Ureter (tissue), 1 donor: ENCODE measurements around the gene BNC2. TPM values are rescaled to one million over a fixed set of nuclear protein-coding genes. Genes with fewer than 3 reads are reported as not detected.
"Not testable (repeated sequence)": the region's sequence is repeated elsewhere in the genome, so short reads cannot be mapped to it uniquely, and the experiment has no call there.

ENCODE experiments used
- DNase-seq: peaks from one replicate; pipeline ENCODE4 v3.0.0-alpha.2; 2020; ENCODE audit warnings: low spot score
- total RNA-seq: library from RNA; stranded (reverse); gene quantifications from one replicate; pipeline ENCODE4 v1.2.4, GENCODE V29; 2023
- donor health status: DM: yes; HTN: yes; CAD: no.

Gene BNC2
- 21.5 TPM for total RNA-seq

GRCh38 chr9:16870596-16871335 lies at the start of gene BNC2:
Gene BNC2, minus strand, starts transcription at chr9:16870670. Its CDS starts 22 bp downstream, at chr9:16870648.
- DNase-seq = peak; percentile 62

GRCh38 chr9:16918920-16919319 lies 48.5 kb upstream of the BNC2 start:
- DNase-seq = no peak

- no peak for DNase-seq
These were observed 44.8 kb upstream of the BNC2 start for GRCh38 chr9:16915126-16915831.

- DNase-seq = no peak
These were observed 41.7 kb upstream of the BNC2 start for GRCh38 chr9:16912197-16912596.

GRCh38 chr9:16908206-16908605 lies 37.7 kb upstream of the BNC2 start:
- not testable (repeated sequence) for DNase-seq

- no peak for DNase-seq
These were observed 34.2 kb upstream of the BNC2 start for GRCh38 chr9:16904655-16905054.

GRCh38 chr9:16901590-16901989 lies 31.1 kb upstream of the BNC2 start:
- DNase-seq = no peak

GRCh38 chr9:16899606-16900005 lies 29.1 kb upstream of the BNC2 start:
- DNase-seq = no peak

- DNase-seq = no peak
These were observed 28.0 kb upstream of the BNC2 start for GRCh38 chr9:16898464-16898863.

GRCh38 chr9:16888594-16888993 lies 18.1 kb upstream of the BNC2 start:
- no peak for DNase-seq

GRCh38 chr9:16885931-16886330 lies 15.5 kb upstream of the BNC2 start:
- DNase-seq = no peak

GRCh38 chr9:16884952-16885513 lies 14.6 kb upstream of the BNC2 start:
- DNase-seq = no peak

- DNase-seq = no peak
These were observed 13.9 kb upstream of the BNC2 start for GRCh38 chr9:16884373-16884772.

GRCh38 chr9:16883586-16883985 lies 13.1 kb upstream of the BNC2 start:
- DNase-seq = no peak

- DNase-seq = not testable (repeated sequence)
These were observed 12.0 kb upstream of the BNC2 start for GRCh38 chr9:16882440-16882839.

GRCh38 chr9:16879416-16879815 lies 8.9 kb upstream of the BNC2 start:
- DNase-seq = no peak

- DNase-seq = no peak
These were observed 6.8 kb upstream of the BNC2 start for GRCh38 chr9:16877256-16877655.

GRCh38 chr9:16873126-16873802 lies 2.8 kb upstream of the BNC2 start:
- DNase-seq = no peak

- peak; percentile 56 for DNase-seq
These were observed 1.1 kb upstream of the BNC2 start for GRCh38 chr9:16871336-16872151.

- no peak for DNase-seq
These were observed 431 bp downstream of the BNC2 start for GRCh38 chr9:16869882-16870595.
